Stimulated activated CD8-positive, alpha-beta memory T cell treated with anti-CD3 and anti-CD28 coated beads, Interleukin-4, amount 100 ng/mL, for 24 hours (primary cell): ENCODE results near the gene NEAT1.
"Not testable (repeated sequence)": the region's sequence is repeated elsewhere in the genome, so short reads cannot be mapped to it uniquely, and the experiment has no call there.

Source experiments
- DNase-seq: peaks from one replicate; pipeline ENCODE4 v3.0.0-alpha.2; 2020; ENCODE audit warnings: low read depth

NEAT1 gene

DNA sequence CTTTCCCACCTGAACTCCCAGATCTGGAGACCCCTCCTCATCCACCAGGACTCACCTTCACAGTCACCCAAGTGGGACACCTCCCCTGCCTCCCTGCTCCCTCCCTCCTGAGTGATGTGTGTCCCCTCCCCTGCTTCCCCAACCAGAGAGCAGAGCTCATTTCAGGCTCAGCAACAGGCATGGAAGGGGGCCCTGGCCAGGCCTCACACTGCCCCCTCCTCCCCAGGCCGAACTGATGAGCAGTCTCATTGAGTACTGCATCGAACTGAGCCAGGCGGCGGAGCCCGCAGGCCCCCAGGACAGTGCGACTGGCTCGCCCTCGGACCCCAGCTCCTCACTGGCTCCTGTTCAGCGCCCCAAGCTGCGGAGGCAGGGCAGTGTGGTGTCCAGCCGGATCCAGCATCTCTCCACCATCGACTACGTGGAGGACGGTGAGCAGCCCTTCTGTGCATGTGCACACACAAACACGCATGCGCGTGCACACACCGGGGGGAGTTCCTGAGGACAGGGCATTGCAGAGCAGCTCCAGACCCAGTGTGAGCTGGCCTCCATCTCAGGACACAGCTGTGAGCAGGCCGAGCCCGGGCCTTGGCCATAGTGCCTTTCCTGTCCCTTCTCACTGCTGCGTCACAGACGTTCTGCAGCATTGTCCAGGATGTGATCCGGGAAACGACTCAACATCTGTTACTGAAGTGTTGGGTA, 17.8 kb upstream of the NEAT1 start:
- no peak for DNase-seq

DNA sequence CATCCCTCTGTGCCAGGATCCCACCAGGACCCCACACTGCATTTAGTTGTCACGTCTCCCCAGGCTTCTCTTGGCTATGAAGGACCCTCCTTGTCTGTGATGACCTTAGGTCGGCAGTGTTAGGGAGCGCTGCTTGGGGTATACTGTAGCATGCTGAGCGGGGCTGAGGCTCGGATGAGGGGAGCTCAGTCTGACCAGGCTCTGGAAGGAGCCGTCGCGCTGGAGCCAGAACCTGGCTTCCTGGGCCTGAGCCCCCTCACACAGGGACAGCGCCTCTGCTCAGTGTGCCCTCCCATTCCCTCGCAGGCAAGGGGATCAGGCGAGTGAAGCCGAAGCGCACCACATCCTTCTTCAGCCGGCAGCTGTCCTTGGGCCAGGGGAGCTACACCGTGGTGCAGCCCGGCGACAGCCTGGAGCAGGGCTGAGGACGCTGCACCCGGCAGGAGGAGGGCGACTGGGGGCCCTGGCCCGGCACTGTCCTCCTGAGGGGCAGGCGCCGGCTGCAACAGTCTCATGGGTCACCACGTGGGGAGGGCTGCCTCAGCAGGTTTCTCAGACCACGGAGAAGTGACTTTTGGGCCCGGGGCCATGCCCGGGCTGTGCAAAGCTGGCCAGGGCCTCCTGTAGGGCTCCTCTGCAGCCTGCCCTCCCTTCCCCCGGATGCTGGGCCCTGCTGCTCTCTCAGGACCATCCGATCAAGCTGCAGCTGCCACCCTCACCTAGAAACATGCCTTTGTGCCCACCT, 11.5 kb upstream of the NEAT1 start:
- DNase-seq, result no peak

- no peak for DNase-seq
Observed at GRCh38 chr11:65411681-65412070, 10.9 kb upstream of the NEAT1 start.

DNA sequence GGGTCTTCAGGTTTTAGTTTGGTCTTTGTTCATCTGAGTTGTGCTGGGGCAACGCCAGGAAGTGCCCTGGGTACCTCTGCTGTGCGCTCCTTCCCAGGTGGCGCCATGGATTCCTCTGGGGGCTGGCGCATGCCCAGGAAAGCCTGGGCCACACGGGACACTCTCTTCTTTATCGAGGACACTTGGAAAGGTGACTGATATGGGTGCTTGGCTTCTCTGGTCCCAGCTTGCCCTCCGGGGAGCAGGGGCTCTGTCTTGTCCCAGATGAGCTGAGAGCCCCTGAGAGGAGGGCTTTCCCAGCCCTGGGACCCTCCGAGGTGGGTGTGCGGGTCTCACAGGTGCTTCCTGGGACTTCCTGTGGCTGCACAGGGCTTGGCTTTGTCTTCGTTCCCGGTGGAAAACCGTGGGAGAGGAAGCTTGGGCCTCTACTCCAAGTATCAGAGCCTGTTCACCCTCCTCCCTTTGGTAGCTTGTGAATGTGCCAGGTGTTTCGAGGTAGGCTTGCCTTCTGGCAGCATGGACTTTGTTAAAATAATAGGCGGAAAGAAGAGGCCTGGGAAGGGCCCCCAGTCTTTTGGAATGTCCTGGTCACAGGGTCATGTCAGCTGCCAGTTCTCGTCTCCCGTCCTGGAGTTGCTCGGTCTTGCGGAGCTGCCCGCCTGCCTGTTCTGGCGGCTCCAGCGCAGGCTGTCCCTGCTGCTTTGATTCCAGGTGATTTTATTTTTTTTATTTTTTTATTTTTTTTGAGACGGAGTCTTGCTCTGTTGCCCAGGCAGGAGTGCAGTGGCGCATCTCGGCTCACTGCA, 10.1 kb upstream of the NEAT1 start:
- no peak for DNase-seq

GRCh38 chr11:65413077-65413664, 9.4 kb upstream of the NEAT1 start:
- not testable (repeated sequence) for DNase-seq

- DNase-seq, result no peak
Observed at GRCh38 chr11:65414776-65415498, 7.7 kb upstream of the NEAT1 start.

DNA sequence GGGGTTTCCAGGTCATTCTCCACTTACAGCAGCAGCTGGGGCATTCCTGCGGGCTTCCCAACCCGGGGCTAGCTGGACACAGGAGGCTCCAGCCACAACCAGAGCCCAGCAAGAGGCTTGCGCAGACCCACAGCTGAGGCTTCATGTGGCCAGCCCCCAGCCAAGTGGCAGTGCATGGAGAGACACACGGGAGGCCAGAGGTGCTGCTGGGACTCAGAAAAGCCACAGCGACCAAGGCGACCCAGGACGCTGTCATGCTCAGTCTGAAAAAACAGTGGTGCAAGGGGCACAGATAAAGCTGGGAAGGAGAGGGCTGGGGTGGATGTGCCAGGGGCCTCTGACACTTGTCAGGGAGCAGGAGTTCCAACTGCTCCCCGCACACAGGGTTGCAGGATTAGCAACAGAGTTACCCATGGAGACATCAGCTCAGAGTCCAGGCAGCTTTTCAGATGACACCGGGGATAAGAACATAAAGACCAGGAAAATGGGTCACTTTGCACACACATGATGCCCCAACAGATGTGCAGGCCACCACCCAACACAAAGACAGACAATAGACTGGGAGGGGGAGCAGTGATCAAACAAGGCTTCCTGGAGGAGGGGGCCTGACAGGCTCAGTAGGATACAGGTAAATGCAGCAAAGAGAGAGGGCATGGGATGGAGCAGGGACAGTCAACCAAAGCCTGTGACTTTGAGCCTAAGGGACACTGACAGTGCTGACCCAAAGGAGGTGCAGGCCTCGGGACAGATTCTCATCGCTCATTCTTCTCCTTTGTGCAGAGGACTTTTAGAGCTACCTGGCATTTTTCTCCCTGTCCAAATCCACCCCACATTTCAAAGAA, 6.9 kb upstream of the NEAT1 start:
- DNase-seq, result no peak

DNA sequence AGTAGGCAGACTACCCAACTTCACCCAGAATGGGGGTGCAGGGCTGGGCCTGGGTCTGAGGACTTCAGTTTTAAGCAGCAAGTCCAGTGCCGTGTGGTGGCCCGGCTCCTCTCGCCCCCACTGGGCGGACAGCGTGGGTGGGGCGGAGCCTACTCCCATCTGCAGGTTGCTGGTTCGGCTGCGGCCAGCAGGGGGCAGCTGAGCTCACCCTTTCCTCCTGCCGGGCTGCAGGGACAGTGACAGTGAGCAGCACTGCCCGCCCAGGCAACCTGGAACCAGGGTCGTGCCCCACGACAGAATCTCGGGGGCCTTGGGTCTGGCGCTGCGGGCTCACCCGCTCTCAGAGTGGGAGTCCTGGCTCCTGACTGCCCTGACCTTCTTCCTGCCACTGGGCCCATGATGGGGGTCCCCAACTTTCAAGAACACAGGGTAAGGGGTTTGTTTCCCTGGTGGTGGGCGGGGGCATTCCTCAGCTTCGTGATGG, 6.2 kb upstream of the NEAT1 start:
- peak; percentile 90 for DNase-seq

DNA sequence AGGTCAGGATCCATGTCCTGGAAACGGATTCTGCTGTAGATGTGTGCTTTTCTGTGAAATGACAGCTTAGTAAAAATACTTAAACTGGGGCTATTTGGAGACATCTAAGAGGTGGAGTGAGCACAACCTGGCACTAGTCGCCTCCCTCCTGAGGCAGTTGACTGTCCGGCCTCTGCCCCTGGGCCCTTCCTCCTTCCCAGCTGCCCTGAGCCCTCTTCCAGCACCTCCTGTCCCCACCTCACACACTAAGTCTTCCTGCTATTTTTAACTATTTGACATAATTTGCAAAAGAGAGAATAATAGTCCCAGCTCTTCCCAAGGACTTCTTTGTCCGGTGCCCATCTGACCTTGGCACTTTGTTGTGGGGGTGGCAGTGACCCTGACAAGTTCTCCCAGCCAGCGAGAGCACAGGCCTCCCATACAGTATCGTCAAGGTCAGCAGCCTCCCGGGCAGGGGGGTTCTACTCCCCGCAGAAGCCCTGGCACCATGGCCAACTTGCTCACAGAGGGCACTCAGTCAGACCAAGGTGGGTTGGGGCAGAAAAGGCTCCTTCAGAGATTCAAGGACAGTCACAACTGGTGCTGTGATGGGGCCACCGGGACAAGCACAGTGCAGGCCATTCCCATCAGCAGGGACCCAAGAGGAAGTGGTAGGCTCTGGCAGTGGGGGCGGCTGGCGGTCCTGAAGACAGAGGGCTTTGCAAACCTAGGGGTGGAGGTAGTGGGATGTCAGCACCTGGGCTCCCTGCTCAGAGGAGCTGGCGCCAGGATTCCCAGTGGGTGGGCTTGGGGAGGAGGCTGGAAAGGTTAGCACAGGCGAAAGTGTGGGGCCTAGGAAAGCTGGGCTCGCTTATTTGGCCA, 5.5 kb upstream of the NEAT1 start:
- no peak for DNase-seq

DNA sequence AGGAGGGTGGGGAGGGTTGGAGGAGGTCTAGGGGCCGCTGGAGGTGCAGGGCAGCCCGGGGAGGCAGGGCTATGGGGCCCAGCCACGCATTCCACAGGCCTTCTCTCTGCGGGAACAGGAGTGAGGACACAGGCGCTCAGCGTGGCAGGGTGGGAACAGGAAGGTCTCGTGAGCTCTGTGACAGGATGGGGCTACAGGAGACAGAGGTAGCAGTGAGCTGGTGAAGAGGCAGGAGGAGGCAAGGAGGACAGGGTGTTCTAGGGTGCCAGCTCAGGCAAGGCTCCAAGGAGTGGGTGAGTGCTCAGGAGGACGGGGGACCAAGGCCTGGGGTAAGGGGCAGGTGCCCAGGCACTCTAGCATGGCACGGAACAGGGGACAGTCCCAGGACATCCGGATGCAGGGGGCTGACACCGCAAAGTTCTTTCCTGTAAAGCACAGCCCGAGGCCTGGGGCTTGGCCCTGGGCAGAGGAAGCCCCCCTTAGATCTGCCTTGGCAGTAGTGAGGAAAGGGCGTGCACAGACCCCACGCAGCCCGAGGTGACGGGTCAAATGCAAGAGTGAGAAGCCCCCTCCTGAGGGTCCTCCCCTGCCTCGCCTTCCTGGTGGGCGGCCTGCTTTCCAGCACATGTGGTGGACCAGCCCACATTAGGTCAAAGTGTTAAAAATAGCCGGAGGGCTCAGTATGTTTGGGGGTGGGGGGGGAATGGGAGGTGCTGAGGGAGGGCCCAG, 4.7 kb upstream of the NEAT1 start:
- DNase-seq, result no peak

DNA sequence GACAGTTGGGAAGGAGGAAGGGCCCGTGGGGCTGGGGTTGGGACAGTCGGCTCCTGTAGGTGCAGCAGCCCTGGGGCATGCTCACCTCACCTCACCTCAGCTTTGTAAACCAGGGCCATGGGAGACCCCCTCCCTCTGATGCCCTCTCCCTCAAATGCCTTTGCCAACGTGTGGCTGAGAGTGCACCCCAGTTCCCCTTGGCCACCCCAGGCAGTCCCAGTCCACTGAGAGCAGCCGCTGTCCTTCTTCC, 4.2 kb upstream of the NEAT1 start:
- DNase-seq, result no peak

DNA sequence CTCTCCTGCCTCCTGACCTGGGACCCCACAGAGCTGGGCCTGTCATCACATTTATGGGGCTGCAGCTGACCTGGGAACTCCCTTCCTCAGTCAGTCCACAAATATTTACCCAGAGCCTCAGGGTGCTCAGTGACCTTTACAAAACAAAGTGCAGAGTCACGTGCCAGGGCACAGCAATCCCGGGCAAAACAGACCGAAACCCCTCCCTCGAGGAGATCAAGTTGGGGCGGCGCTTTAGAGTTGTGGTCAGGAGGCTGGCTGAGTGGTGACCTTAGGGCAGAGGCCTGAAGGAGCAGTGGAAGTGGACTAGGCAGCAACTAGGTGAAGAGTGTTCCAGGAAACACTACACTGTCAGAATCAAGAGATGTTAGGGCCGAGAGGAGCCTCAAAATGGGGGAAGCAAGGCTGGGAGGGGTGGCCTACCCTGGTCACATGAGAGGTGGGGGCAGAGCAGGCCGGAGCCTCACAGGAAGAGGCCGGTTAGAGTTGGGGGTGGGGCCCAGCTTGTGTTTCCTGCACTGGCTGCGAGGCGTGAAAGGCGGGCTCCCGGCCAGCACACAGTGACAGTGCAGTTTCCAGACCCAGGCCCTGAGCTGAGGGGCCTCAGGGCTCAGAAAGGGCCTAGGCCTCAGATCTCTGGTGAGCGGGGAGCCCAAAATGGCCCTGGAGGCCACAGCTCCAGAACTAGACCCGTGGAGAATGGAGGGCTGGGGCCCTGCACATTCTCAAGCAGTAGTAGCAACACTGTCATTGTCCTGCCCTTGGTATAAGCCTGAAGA, 3.7 kb upstream of the NEAT1 start:
- DNase-seq, result peak; percentile 89

- DNase-seq, result no peak
Observed at GRCh38 chr11:65419460-65419771, 3.2 kb upstream of the NEAT1 start.

DNA sequence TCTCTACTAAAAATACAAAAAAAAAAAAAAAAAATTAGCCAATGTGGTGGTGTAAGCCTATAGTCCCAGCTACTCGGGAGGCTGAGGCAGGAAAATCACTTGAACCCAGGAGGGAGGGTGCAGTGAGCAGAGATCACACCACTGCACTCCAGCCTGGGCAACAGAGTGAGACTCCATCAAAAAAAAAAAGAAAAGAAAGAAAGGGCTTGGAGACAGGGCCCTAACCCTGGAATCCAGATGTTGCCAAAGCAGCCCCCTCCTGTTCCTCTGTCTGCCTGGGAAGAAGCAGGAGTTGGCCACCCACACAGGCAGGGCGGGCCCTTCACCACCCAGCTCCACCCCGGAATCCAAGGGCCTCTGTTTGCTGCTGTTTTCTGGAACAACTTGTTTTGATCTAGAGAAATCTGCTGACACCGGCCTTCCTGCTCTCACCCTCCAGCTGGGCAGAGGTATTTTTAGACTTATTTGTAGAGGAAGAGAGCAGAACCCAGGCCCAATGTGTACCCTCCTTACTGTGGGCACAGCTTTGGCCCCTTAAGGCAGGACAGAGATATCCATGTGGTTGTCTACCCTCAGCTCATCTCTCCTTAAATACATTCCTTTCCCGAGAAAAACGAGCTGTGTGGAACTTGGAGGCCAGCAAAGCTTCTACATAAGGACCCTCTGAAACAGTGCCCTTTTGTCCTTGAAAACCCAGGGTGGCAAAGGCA, 2.7 kb upstream of the NEAT1 start:
- DNase-seq, result no peak

GRCh38 chr11:65420506-65420905, 2.1 kb upstream of the NEAT1 start:
- DNase-seq, result no peak

DNA sequence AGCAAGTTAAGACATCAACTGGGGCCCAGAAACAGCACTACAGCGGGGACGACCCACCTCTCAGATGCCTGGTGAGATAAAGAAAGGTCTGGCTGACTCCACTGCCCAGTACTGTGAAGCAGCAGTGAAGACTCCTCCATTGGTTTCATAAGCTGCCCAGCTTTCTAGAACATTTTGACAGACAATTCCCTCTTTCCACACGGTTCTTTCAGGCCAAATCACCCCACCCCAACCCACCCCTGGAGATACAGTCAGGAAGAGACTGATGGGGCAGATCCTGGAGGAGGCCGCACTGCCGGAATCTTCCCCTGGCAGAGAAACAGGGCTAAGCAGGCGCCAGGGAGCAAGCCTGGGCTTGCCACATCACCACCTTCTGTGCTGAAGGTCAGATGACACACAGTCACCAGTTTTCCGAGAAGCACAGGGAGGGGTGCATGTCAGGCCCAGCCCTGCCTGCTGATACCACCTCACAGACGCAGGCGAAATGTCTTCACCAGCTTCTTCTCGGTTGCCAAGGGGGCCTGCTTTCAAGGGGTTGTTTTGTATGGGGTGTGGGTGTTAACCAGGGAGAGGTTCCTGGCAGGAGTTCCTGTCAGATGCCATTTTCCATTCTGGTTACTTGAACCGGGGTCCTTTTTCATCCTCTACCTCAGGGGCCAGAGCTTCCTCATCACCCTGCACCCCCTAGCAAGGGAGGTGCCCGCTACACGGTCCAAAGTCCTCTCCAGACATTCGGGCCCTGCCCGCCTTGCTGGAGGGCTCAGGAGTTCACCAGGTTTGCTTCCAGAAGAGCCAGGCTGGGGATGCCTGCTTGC, 1.4 kb upstream of the NEAT1 start:
- peak; percentile 77 for DNase-seq
